SK-N-SH (cell line): ENCODE data around the gene FOXN4. TPM values are rescaled to one million over a fixed set of nuclear protein-coding genes. Genes with fewer than 3 reads are reported as not detected.

Source experiments
- CTCF ChIA-PET: fragments of 300-600, 350-600 bp; formaldehyde crosslinking; extraction: SDS; loops from one replicate; lab custom pipeline; 2021; lab: Yijun Ruan, JAX
- POLR2A ChIA-PET: fragments of 350-600 bp; sonication (Branson Sonifier 250); formaldehyde crosslinking; extraction: SDS; loops from one replicate; lab custom pipeline; 2020; ENCODE audit warnings: antibody characterized with exemption, inconsistent platforms; lab: Yijun Ruan, JAX
- DNase-seq: peaks from one replicate; pipeline ENCODE4 v3.0.0; 2012
- H2AFZ ChIP-seq: fragments of 200-600 bp; sonication (generic); 2 replicates; pipeline ENCODE4 v1.8.1; 2016; ENCODE audit warnings: antibody characterized with exemption, mild to moderate bottlenecking, low read depth
- H3F3A ChIP-seq: fragments of 200-600 bp; sonication (generic); replicated peaks from 2 replicates; pipeline ENCODE3; 2016; ENCODE audit warnings: antibody characterized with exemption, mild to moderate bottlenecking; ENCODE audit not compliant: insufficient read depth
- H3K27ac ChIP-seq, 2 experiments: fragments of 200-500 bp in 1 of 2; fragments of 200-600 bp in 1 of 2; sonication (Bioruptor generic) in 1 of 2; sonication (generic), shearing (Covaris generic) in 1 of 2; 2 replicates each; pipeline versions ENCODE4 v1.5.1 to v1.6.1; 2014 to 2016; ENCODE audit warnings: low read depth in 2 of 2, inconsistent platforms in 1 of 2, low read length in 1 of 2, mild to moderate bottlenecking in 1 of 2, mixed read lengths in 1 of 2
- H3K27me3 ChIP-seq: fragments of 200-600 bp; sonication (generic), shearing (Covaris generic); 2 replicates; pipeline ENCODE4 v1.6.1; 2016; ENCODE audit warnings: mixed run types; ENCODE audit not compliant: insufficient read depth
- H3K36me3 ChIP-seq, 2 experiments: fragments of 200-500 bp in 1 of 2; fragments of 200-600 bp in 1 of 2; sonication (Bioruptor generic) in 1 of 2; sonication (generic) in 1 of 2; replicated peaks in 1 of 2; 2 replicates each; pipeline versions ENCODE3 to v1.5.1; 2014 to 2016; ENCODE audit warnings: low read length in 1 of 2, mild to moderate bottlenecking in 1 of 2; ENCODE audit not compliant: insufficient read depth in 2 of 2, control insufficient read depth in 1 of 2
- H3K4me1 ChIP-seq, 2 experiments: fragments of 200-500 bp in 1 of 2; fragments of 200-600 bp in 1 of 2; sonication (Bioruptor generic) in 1 of 2; sonication (generic), shearing (Covaris generic) in 1 of 2; 2 replicates each; pipeline versions ENCODE4 v1.5.1 to v1.6.1; 2014 to 2016; ENCODE audit warnings: low read depth in 1 of 2, low read length in 1 of 2, mixed run types in 1 of 2; ENCODE audit not compliant: insufficient read depth in 2 of 2, control insufficient read depth in 1 of 2
- H3K4me2 ChIP-seq: fragments of 200-600 bp; sonication (generic), shearing (Covaris generic); 2 replicates; pipeline ENCODE4 v1.6.1; 2017; ENCODE audit warnings: mixed run types
- H3K4me3 ChIP-seq, 2 experiments: fragments of 200-500 bp in 1 of 2; fragments of 200-600 bp in 1 of 2; sonication (Bioruptor generic) in 1 of 2; sonication (generic), shearing (Covaris generic) in 1 of 2; 2 replicates each; pipeline versions ENCODE4 v1.5.1 to v1.8.1; 2014 to 2016; ENCODE audit warnings: low read depth in 2 of 2, inconsistent platforms in 1 of 2, low read length in 1 of 2, mild to moderate bottlenecking in 1 of 2, mixed read lengths in 1 of 2, moderate library complexity in 1 of 2
- H3K79me2 ChIP-seq: fragments of 200-600 bp; sonication (generic); 2 replicates; pipeline ENCODE4 v1.8.1; 2017; ENCODE audit warnings: mild to moderate bottlenecking; ENCODE audit not compliant: insufficient read depth
- H3K9ac ChIP-seq: fragments of 200-600 bp; sonication (generic); 2 replicates; pipeline ENCODE4 v1.6.1; 2017; ENCODE audit warnings: mixed run types
- H3K9me2 ChIP-seq: fragments of 200-600 bp; sonication (generic); 2 replicates; pipeline ENCODE4 v1.6.1; 2017; ENCODE audit warnings: mixed run types
- H3K9me3 ChIP-seq: fragments of 200-600 bp; sonication (generic); 2 replicates; pipeline ENCODE4 v1.6.1; 2017; ENCODE audit warnings: mixed run types, mild to moderate bottlenecking, moderate library complexity
- H4K20me1 ChIP-seq: fragments of 200-600 bp; sonication (generic); 2 replicates; pipeline ENCODE4 v1.6.1; 2017; ENCODE audit warnings: mild to moderate bottlenecking, mixed run types; ENCODE audit not compliant: insufficient read depth
- CHD2 ChIP-seq: fragments of 150-350 bp; IDR thresholded peaks from 2 replicates; pipeline ENCODE4 v1.6.1; 2018; ENCODE audit warnings: low read length; ENCODE audit not compliant: partially characterized antibody
- FOXJ3 ChIP-seq: sonication (generic); formaldehyde crosslinking; IDR thresholded peaks from 2 replicates; pipeline ENCODE4 v1.5.1; 2020; ENCODE audit warnings: mild to moderate bottlenecking, missing genetic modification reagents
- FOXM1 ChIP-seq: IDR thresholded peaks from 2 replicates; pipeline ENCODE4 v1.4.0; 2012; ENCODE audit warnings: low read depth, mild to moderate bottlenecking
- GATA2 ChIP-seq: sonication (generic); formaldehyde crosslinking; IDR thresholded peaks from 2 replicates; pipeline ENCODE4 v1.5.0; 2020; ENCODE audit warnings: mild to moderate bottlenecking, missing genetic modification reagents
- MEF2A ChIP-seq: IDR thresholded peaks from 2 replicates; pipeline ENCODE4 v1.4.0; 2012; ENCODE audit warnings: low read depth, borderline replicate concordance
- PBX3 ChIP-seq: IDR thresholded peaks from 2 replicates; pipeline ENCODE4; 2012
- RAD21 ChIP-seq: IDR thresholded peaks from 2 replicates; pipeline ENCODE4 v1.6.1; 2012; ENCODE audit warnings: mild to moderate bottlenecking, low read length
- REST ChIP-seq: IDR thresholded peaks from 2 replicates; pipeline ENCODE4 v1.6.1; 2012; ENCODE audit warnings: mild to moderate bottlenecking, low read depth, low read length, moderate library complexity
- RXRA ChIP-seq: IDR thresholded peaks from 2 replicates; pipeline ENCODE4 v1.4.0; 2012; ENCODE audit warnings: low read depth, mild to moderate bottlenecking, borderline replicate concordance
- SMC3 ChIP-seq: IDR thresholded peaks from 2 replicates; pipeline ENCODE4 v1.6.1; 2012; ENCODE audit warnings: low read depth, low read length, improper control_type of control experiment
- TCF12 ChIP-seq: IDR thresholded peaks from 2 replicates; pipeline ENCODE4 v1.4.0; 2012
- TEAD4 ChIP-seq: IDR thresholded peaks from 2 replicates; pipeline ENCODE4 v1.4.0; 2012; ENCODE audit warnings: mild to moderate bottlenecking, borderline replicate concordance; ENCODE audit not compliant: insufficient read depth
- WGBS: methylation state at CpG from one replicate; pipeline ENCODE4 v1.1.6; 2017; ENCODE audit warnings: low lambda C conversion rate; 5-methylcytosine and 5-hydroxymethylcytosine counted together
- polyA plus RNA-seq, 3 experiments: library from polyadenylated mRNA; depleted of rRNA; stranded (reverse); fragments of >200 nt; gene quantifications; 2 replicates each; pipeline ENCODE4 v1.2.3, GENCODE V29; 2012
- TF ChIP-seq, protein P1 (sequence below): fragments of 150-350 bp; IDR thresholded peaks from 2 replicates; pipeline ENCODE4 v1.6.1; 2016; ENCODE audit warnings: mild to moderate bottlenecking, low read depth, low read length

FOXN4 gene
- polyA plus RNA-seq, 1 of the 3 experiments (the other 2 are of a cell fraction), result 0.10 TPM

- Histone ChIP-seq H3K36me3 (no peaks in the 10 kb centered on the region), H3K4me3 (no peak overlapping the region), H3K27ac (no peak overlapping the region), H2AFZ (no peak overlapping the region), H3F3A (no peaks in the 10 kb centered on the region), H3K9me3 (no peaks in the 10 kb centered on the region), H3K4me2 (no peak overlapping the region), H3K9me2 (no peaks in the 10 kb centered on the region), H3K27me3 (no peaks in the 10 kb centered on the region), H3K4me1 (peaks cover 0 to 10% of the 10 kb centered on the region in 2 experiments; a peak in 1 of 4 replicates), H4K20me1 (no peaks in the 10 kb centered on the region), H3K79me2 (no peaks in the 10 kb centered on the region), H3K9ac (no peak overlapping the region)
- ChIA-PET POLR2A (interaction anchor here (0.6 kb wide), 2 partner anchors 12 to 28 kb away, joined by 3 read pairs; no protein-coding TSS in a partner anchor), CTCF (interaction anchor here (0.8 to 1.5 kb wide), 4 partner anchors 13 to 189 kb away, joined by 3 to 5 read pairs (median 3); no protein-coding TSS in a partner anchor)
- TF ChIP-seq FOXM1, result no peak
- TF ChIP-seq TCF12, result no peak
- TF ChIP-seq RXRA, result no peak
- no peak for TF ChIP-seq MEF2A
- TF ChIP-seq, protein P1, sequence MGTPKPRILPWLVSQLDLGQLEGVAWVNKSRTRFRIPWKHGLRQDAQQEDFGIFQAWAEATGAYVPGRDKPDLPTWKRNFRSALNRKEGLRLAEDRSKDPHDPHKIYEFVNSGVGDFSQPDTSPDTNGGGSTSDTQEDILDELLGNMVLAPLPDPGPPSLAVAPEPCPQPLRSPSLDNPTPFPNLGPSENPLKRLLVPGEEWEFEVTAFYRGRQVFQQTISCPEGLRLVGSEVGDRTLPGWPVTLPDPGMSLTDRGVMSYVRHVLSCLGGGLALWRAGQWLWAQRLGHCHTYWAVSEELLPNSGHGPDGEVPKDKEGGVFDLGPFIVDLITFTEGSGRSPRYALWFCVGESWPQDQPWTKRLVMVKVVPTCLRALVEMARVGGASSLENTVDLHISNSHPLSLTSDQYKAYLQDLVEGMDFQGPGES, result no peak
- no peak for TF ChIP-seq TEAD4
- TF ChIP-seq FOXJ3 (CRISPR knock-in tag), result no peak
- TF ChIP-seq RAD21, result no peak
- TF ChIP-seq GATA2 (CRISPR knock-in tag), result no peak
- no peak for TF ChIP-seq SMC3
- TF ChIP-seq REST, result no peak
- TF ChIP-seq CHD2, result no peak
- TF ChIP-seq PBX3, result no peak
- 61% methylated on average over 14 of the region's 15 CpGs for WGBS
- DNase-seq, result no peak
These were observed 31.0 kb downstream of the FOXN4 start for GRCh38 chr12:109277899-109278762.
